GM23248 (cell line): ENCODE results near the gene GPR137B. TPM values are rescaled to one million over a fixed set of nuclear protein-coding genes. Genes with fewer than 3 reads are reported as not detected.

Experiments used
- DNase-seq: peaks from one replicate; pipeline ENCODE4 v3.0.0-alpha.2; 2015
- H2AFZ ChIP-seq: fragments of 200-600 bp; sonication (generic); 2 replicates; pipeline ENCODE4 v1.6.1; 2016; ENCODE audit warnings: antibody characterized with exemption
- H3F3A ChIP-seq: fragments of 200-600 bp; sonication (generic); 2 replicates; pipeline ENCODE4 v1.6.1; 2016; ENCODE audit warnings: mild to moderate bottlenecking, antibody characterized with exemption, mixed run types; ENCODE audit not compliant: insufficient read depth
- H3K27ac ChIP-seq: fragments of 200-600 bp; sonication (generic); 2 replicates; pipeline ENCODE4 v1.5.1; 2016; ENCODE audit warnings: mild to moderate bottlenecking
- H3K27me3 ChIP-seq: fragments of 200-600 bp; sonication (generic); replicated peaks from 2 replicates; pipeline ENCODE4 v1.6.1; 2016; ENCODE audit warnings: mild to moderate bottlenecking; ENCODE audit not compliant: insufficient read depth
- H3K36me3 ChIP-seq: fragments of 200-600 bp; sonication (generic); 2 replicates; pipeline ENCODE4 v1.6.1; 2016; ENCODE audit warnings: low read depth, mild to moderate bottlenecking
- H3K4me1 ChIP-seq: fragments of 200-600 bp; sonication (generic); 2 replicates; pipeline ENCODE4 v1.6.1; 2016; ENCODE audit warnings: mild to moderate bottlenecking; ENCODE audit not compliant: insufficient read depth
- H3K4me2 ChIP-seq: fragments of 200-600 bp; sonication (generic); one replicate; pipeline ENCODE4 v1.6.1; 2016; ENCODE audit warnings: mild to moderate bottlenecking; ENCODE audit not compliant: unreplicated experiment
- H3K4me3 ChIP-seq: fragments of 200-600 bp; sonication (generic); 2 replicates; pipeline ENCODE4 v1.5.1; 2016; ENCODE audit warnings: mild to moderate bottlenecking
- H3K79me2 ChIP-seq: fragments of 200-600 bp; sonication (generic); 2 replicates; pipeline ENCODE4 v1.6.1; 2016; ENCODE audit warnings: mild to moderate bottlenecking; ENCODE audit not compliant: insufficient read depth
- H3K9ac ChIP-seq: fragments of 200-600 bp; sonication (generic); 2 replicates; pipeline ENCODE4 v1.6.1; 2016; ENCODE audit warnings: mild to moderate bottlenecking
- H3K9me2 ChIP-seq: fragments of 200-600 bp; sonication (generic); 2 replicates; pipeline ENCODE4 v1.6.1; 2016; ENCODE audit warnings: mixed run types, mild to moderate bottlenecking, moderate library complexity; ENCODE audit not compliant: insufficient read depth
- H3K9me3 ChIP-seq: fragments of 200-600 bp; sonication (generic); one replicate; pipeline ENCODE4 v1.6.1; 2017; ENCODE audit warnings: low read depth
- H4K20me1 ChIP-seq: fragments of 200-600 bp; sonication (generic); 2 replicates; pipeline ENCODE4 v1.6.0; 2016; ENCODE audit not compliant: insufficient read depth
- EZH2 ChIP-seq: fragments of 200-600 bp; sonication (generic); IDR thresholded peaks from 2 replicates; pipeline ENCODE4 v1.6.1; 2018; ENCODE audit warnings: antibody characterized with exemption, mild to moderate bottlenecking; ENCODE audit not compliant: insufficient read depth, poor library complexity, severe bottlenecking
- EZH2phosphoT487 ChIP-seq: fragments of 200-600 bp; sonication (generic); IDR thresholded peaks from 2 replicates; pipeline ENCODE4 v1.6.1; 2018; ENCODE audit warnings: antibody characterized with exemption, moderate library complexity, mild to moderate bottlenecking, low read depth; ENCODE audit not compliant: insufficient read depth
- WGBS, 2 experiments: methylation state at CpG; one replicate each; pipeline ENCODE4 v1.1.6; 2015 to 2017; ENCODE audit warnings: low lambda C conversion rate in 2 of 2, low coverage in 1 of 2; ENCODE audit errors: missing lambda C conversion rate in 2 of 2; 5-methylcytosine and 5-hydroxymethylcytosine counted together
- in situ Hi-C: fragments of 300-500 bp; cut with MboI; formaldehyde crosslinking; loops from 2 replicates; pipeline ENCODE4 v1.15.0; 2020
- polyA plus RNA-seq: library from polyadenylated mRNA; unstranded; fragments of >200 nt; fragmentation: Nextera tagmentation; extraction: Ambion mirVana; gene quantifications from 2 replicates; pipeline ENCODE4 v1.2.1, GENCODE V29; 2016
- total RNA-seq: library from RNA; depleted of rRNA; stranded (reverse); fragments of >200 nt; shearing (Covaris generic); gene quantifications from 2 replicates; pipeline ENCODE4 v1.2.3, GENCODE V29; 2014

The GPR137B gene
- total and polyA plus RNA-seq, 2 experiments from 2014 or later = 26.0 to 30.6 TPM

GRCh38 chr1:236167154-236167553 lies 24.8 kb downstream of the GPR137B start:
- Histone ChIP-seq H3K9ac (no peak overlapping the region), H3K79me2 (0 out of 2 replicates have a peak, but pooled peaks cover 8% of the 10 kb centered on the region), H3K36me3 (no peaks in the 10 kb centered on the region), H3K4me3 (no peak overlapping the region), H3K4me2 (no peak overlapping the region), H3K4me1 (no peaks in the 10 kb centered on the region), H4K20me1 (0 out of 2 replicates have a peak, but pooled peaks cover 4% of the 10 kb centered on the region), H3K27me3 (no peaks in the 10 kb centered on the region), H2AFZ (no peak overlapping the region), H3K27ac (no peak overlapping the region), H3F3A (no peaks in the 10 kb centered on the region), H3K9me3 (no peaks in the 10 kb centered on the region), H3K9me2 (no peaks in the 10 kb centered on the region)
- no peak for DNase-seq
- in situ Hi-C loops = no loop called here
- TF ChIP-seq EZH2 (no peak), EZH2phosphoT487 (no peak)
- WGBS, 2 experiments = 94 to 96% methylated on average over 7 of the region's 7 CpGs

- Histone ChIP-seq H3K4me3 (no peak overlapping the region), H3K9me2 (no peaks in the 10 kb centered on the region), H3K36me3 (no peaks in the 10 kb centered on the region), H3K27ac (no peak overlapping the region), H3K4me2 (no peak overlapping the region), H3F3A (no peaks in the 10 kb centered on the region), H3K79me2 (0 out of 2 replicates have a peak, but pooled peaks cover 6% of the 10 kb centered on the region), H3K9me3 (no peaks in the 10 kb centered on the region), H3K27me3 (no peaks in the 10 kb centered on the region), H3K9ac (no peak overlapping the region), H4K20me1 (0 out of 2 replicates have a peak, but pooled peaks cover 4% of the 10 kb centered on the region), H3K4me1 (no peaks in the 10 kb centered on the region), H2AFZ (no peak overlapping the region)
- in situ Hi-C loops = no loop called here
- WGBS, 2 experiments = 83 to 91% methylated on average over 4 of the region's 4 CpGs
- DNase-seq = no peak
- TF ChIP-seq EZH2 = no peak
- TF ChIP-seq EZH2phosphoT487 = no peak
Observed at GRCh38 chr1:236167578-236167977, 25.2 kb downstream of the GPR137B start.

DNA sequence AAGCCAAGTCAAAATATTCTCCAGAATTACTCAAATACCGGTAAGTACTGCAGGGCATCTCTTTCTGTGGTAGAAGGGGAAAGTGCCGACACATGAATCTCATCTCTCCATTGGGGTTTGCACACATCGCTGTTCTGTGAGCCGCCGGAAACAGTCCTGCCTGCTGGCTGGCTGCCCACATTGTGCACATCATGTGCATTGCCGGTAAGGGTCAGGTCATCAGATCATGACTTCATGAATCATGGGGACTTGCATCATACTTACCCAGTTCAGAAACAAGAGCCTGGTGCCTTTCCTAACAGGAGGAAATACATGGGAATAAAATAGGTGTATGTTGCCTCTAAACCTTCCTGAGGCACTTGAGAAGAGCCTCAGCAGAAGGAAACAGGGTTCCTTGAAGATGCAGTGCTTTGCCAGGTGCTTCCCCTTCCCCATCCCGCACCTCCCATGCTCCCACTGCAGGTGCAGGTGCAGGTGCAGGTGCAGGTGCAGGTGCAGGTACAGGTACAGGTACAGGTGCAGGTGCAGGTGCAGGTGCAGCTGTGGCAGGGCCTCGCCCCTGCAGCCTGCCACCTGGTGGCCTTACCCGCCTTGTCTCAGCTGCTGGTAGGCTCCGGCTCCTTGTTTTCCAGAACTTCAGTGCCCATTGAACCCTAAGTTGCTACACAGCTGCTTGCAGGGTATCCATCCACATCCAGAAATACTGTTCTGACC lies 26.5 kb downstream of the GPR137B start:
- H2AFZ ChIP-seq = no peak overlapping the region
- no peak overlapping the region for H3K4me2 ChIP-seq
- H3K9me3 ChIP-seq = no peaks in the 10 kb centered on the region
- H3K79me2 ChIP-seq = 0 out of 2 replicates have a peak, but pooled peaks cover 6% of the 10 kb centered on the region
- H3K9me2 ChIP-seq = no peaks in the 10 kb centered on the region
- no peak for TF ChIP-seq EZH2phosphoT487
- TF ChIP-seq EZH2 = no peak
- peak; percentile 47 for DNase-seq
- no peak overlapping the region for H3K4me3 ChIP-seq
- no peaks in the 10 kb centered on the region for H3K36me3 ChIP-seq
- no peaks in the 10 kb centered on the region for H3K4me1 ChIP-seq
- 0 out of 2 replicates have a peak, but pooled peaks cover 4% of the 10 kb centered on the region for H4K20me1 ChIP-seq
- H3K27me3 ChIP-seq = no peaks in the 10 kb centered on the region
- in situ Hi-C loops = no loop called here
- no peak overlapping the region for H3K9ac ChIP-seq
- no peak overlapping the region for H3K27ac ChIP-seq
- H3F3A ChIP-seq = no peaks in the 10 kb centered on the region
- WGBS, 2 experiments = 69 to 77% methylated on average over 10 of the region's 10 CpGs

GRCh38 chr1:236172041-236172579 lies 29.8 kb downstream of the GPR137B start:
- no peak for DNase-seq
- no peaks in the 10 kb centered on the region for H3K36me3 ChIP-seq
- H3K27me3 ChIP-seq = no peaks in the 10 kb centered on the region
- in situ Hi-C loops = no loop called here
- no peak overlapping the region for H3K27ac ChIP-seq
- no peak for TF ChIP-seq EZH2phosphoT487
- no peak for TF ChIP-seq EZH2
- H2AFZ ChIP-seq = no peak overlapping the region
- no peaks in the 10 kb centered on the region for H3K9me3 ChIP-seq
- no peak overlapping the region for H3K4me3 ChIP-seq
- no peaks in the 10 kb centered on the region for H3K4me1 ChIP-seq
- H3K9me2 ChIP-seq = no peaks in the 10 kb centered on the region
- H3K9ac ChIP-seq = no peak overlapping the region
- H3K4me2 ChIP-seq = no peak overlapping the region
- H4K20me1 ChIP-seq = no peaks in the 10 kb centered on the region
- no peaks in the 10 kb centered on the region for H3F3A ChIP-seq
- H3K79me2 ChIP-seq = no peaks in the 10 kb centered on the region
